CMK (cell line): Measurements from ENCODE around the gene FNDC5.

Source experiments
- DNase-seq: peaks from one replicate; pipeline ENCODE4 v3.0.0-alpha.2; 2010; ENCODE audit warnings: low read depth

Gene FNDC5

GRCh38 chr1:32884032-32884372, 13.3 kb upstream of the FNDC5 start:
- DNase-seq = no peak

GRCh38 chr1:32883338-32884031, 12.8 kb upstream of the FNDC5 start:
- DNase-seq = no peak

- no peak for DNase-seq
These were observed 11.4 kb upstream of the FNDC5 start for GRCh38 chr1:32881871-32882850.

GRCh38 chr1:32881291-32881690, 10.6 kb upstream of the FNDC5 start:
- no peak for DNase-seq

GRCh38 chr1:32878637-32879041, 7.9 kb upstream of the FNDC5 start:
- no peak for DNase-seq

- no peak for DNase-seq
These were observed 7.5 kb upstream of the FNDC5 start for GRCh38 chr1:32878183-32878582.

GRCh38 chr1:32877211-32878110, 6.7 kb upstream of the FNDC5 start:
- no peak for DNase-seq

GRCh38 chr1:32876341-32877210, 5.9 kb upstream of the FNDC5 start:
- DNase-seq = peak; percentile 45

DNA sequence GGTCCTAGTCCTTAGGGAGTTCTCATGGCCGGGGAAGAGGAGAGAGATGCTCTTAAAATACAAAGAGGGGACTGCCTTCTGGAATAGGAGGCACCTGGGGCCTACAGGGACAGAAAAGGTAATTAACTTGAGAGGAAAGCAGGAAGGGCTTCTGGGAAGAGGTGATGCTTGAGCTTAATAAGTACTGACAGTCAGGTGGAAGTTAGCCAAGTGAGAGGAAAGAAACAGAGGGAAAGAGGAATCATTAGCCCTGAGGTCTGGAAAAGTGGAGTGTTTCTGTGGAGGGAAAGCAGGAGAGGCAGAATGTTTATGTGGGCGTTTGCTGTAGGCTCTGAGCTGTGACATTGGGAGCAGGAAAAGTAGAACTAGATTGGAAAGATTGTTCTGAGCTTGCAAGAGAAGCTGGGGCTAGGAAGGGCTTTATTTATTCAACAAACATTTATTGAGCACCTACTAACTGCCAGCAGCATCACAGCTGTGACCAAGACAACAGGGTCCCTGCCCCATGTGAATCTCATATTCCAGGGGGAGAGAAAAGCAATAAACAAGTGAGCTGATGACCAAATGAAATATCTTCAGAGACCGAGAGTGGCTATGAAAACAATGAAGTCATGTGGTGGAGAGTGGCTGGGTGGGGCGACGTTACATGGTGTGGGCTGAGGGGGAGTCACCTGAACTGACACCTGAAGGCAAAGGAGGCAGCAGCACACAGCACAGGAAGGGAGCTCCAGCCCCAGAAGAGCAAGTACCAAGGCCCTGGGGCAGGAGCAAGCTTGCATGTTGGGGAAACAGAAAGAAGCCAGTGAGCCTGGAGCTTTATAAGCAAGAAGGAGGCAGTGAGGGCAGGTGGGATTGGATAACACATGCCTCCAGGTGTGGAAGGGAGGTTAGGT, 4.4 kb upstream of the FNDC5 start:
- DNase-seq = no peak

- no peak for DNase-seq
These were observed 2.8 kb upstream of the FNDC5 start for GRCh38 chr1:32873484-32873883.

DNA sequence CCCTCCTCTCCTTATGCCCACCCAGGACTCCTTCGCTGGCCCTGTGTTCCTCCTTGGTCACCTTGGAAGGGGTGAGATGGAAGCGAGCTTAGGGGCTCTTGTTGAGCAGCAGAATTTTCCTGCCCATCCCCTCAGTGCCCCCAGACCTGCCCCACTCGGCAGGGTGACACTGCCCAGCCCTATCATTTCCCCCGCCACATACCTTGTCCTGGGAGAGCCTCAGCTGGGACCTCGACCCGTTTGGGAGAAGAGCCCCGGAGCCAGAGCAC, 1.4 kb upstream of the FNDC5 start:
- no peak for DNase-seq

- no peak for DNase-seq
These were observed 866 bp upstream of the FNDC5 start for GRCh38 chr1:32871364-32872191.

- no peak for DNase-seq
These were observed 643 bp downstream of the FNDC5 start for GRCh38 chr1:32869923-32870614.

- DNase-seq = no peak
These were observed 1.8 kb downstream of the FNDC5 start for GRCh38 chr1:32868806-32869455.

DNA sequence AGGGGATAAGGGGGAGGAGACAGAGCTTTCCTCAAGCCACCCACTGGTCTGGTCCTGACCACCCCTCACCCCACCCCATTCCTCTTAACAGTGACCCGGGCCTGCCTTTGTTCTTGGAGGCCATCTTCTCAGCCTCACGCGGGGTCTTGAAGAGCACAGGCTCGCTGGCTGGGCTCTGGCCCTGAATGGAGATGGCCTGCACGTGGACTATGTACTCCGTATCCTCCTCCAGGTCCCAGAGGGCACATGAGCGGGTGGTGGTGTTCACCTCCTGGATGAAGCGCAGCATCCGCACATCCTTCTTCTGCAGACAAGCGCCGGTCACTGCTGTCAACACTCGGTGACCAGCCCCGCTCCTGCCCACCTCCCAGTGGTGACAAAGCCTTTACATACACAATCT, 2.6 kb downstream of the FNDC5 start:
- no peak for DNase-seq

- DNase-seq = no peak
These were observed 3.0 kb downstream of the FNDC5 start for GRCh38 chr1:32867671-32868070.

DNA sequence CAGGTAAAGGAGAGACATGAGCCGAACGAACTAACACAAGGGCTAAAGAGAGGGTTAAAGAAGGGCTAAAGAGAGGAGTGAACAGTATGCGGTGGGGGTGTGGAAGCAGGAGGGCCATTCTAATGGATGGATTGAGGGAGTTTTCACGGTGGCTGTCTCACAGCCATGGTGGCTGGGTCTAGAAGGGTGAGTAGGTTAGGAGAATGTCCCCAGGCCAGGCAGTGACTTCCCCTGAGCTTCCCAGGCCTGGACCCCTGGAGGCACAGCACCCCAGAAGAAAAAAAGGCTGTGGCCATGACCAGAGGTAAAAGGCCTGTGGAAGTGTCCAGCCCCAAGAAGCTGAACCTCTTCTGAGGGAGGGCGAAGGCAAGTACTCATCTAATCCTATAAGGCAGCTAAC, 3.6 kb downstream of the FNDC5 start:
- DNase-seq = no peak

DNA sequence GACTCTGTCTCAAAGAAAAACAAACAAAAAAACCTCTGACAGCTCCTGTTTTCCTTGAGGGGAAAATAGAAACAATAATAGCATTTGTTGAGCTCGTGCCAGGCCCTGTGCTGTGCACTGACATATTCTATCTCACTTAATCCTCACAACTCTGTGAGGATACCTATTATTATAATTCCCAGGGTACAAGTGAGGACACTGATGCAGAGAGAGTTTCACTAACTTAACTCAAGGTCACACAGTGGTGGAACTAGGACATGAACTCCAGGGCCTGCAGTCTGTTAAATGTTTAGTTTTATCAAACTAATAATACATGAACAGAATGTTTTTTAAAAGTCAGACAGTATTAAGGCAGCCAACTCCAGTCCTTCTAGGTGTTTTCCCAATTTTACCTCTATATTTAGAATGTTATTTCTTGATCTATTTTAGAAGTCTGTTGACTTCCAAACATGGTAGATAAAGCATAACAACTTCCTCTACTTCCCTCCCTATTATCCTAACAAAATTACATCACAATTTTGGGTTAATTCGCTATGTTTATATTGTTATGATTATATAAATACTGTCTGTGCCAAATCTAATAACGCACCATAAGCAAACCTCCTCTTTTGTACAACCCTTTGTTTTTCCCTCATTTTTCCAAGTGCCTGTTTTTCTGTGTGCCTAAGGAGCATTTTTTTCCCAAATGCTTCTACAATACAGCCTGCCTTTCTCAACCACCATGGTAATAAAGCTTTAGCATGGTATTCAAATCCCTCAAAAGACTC, 4.9 kb downstream of the FNDC5 start:
- no peak for DNase-seq
